K562 (cell line): Measurements from ENCODE around the gene ALOXE3. TPM values are rescaled to one million over a fixed set of nuclear protein-coding genes. Genes with fewer than 3 reads are reported as not detected.

Experiments used
- ATAC-seq: fragments of 200-7000 bp; cut with Tn5 transposase; 3 replicates; pipeline ENCODE4 v1.9.1; 2020; ENCODE audit warnings: moderate library complexity
- BruUV-seq: library from RNA; stranded (reverse); fragments of 400-500 nt; replicated peaks from 2 replicates; lab custom pipeline; 2021; lab: Mats Ljungman, UMichigan
- CTCF ChIA-PET: fragments of 300-600 bp; formaldehyde crosslinking; extraction: SDS; loops from one replicate; lab custom pipeline; 2021; ENCODE audit warnings: low intra/inter-chr PET ratio; lab: Yijun Ruan, JAX
- POLR2A ChIA-PET: fragments of 300-600, 350-650 bp; sonication (Branson Sonifier 250); formaldehyde crosslinking; extraction: SDS; loops from one replicate; lab custom pipeline; 2021; ENCODE audit warnings: antibody characterized with exemption, inconsistent platforms; lab: Yijun Ruan, JAX
- DNase-seq, 4 experiments: peaks; one replicate each; pipeline versions ENCODE4 v3.0.0 to v3.0.0-alpha.2; 2011 to 2018; ENCODE audit warnings: low spot score in 3 of 4, mixed read lengths in 3 of 4; ENCODE audit errors: extremely low read depth in 1 of 4
- FAIRE-seq: peaks from 2 replicates; lab custom pipeline; 2011; peaks lifted over from hg19 to GRCh38; lab: Jason Lieb, UNC
- H2AFZ ChIP-seq: 2 replicates; pipeline ENCODE4 v1.6.0; 2011; ENCODE audit warnings: low read depth, low read length, control low read depth, inconsistent platforms
- H3K27ac ChIP-seq: fragments of 200-600 bp; 3 replicates; pipeline ENCODE4 v1.8.0; 2011; ENCODE audit warnings: low read depth, mild to moderate bottlenecking, control low read depth, inconsistent platforms, low read length, moderate library complexity, mixed read lengths; ENCODE audit errors: extremely low read depth
- H3K27me3 ChIP-seq, 2 experiments: fragments of 300-600 bp in 1 of 2; 2 replicates in 1 of 2; 3 replicates in 1 of 2; pipeline versions ENCODE4 v1.6.0 to v1.8.0; 2011; ENCODE audit warnings: inconsistent platforms in 2 of 2, low read length in 2 of 2, mild to moderate bottlenecking in 1 of 2, mixed read lengths in 1 of 2, moderate library complexity in 1 of 2; ENCODE audit not compliant: control insufficient read depth in 2 of 2, insufficient read depth in 2 of 2
- H3K36me3 ChIP-seq: fragments of 300-600 bp; 3 replicates; pipeline ENCODE4 v1.8.0; 2011; ENCODE audit warnings: mild to moderate bottlenecking, low read length, inconsistent platforms; ENCODE audit not compliant: control insufficient read depth, insufficient read depth
- H3K4me1 ChIP-seq, 2 experiments: fragments of 200-600 bp in 1 of 2; replicated peaks in 1 of 2; 2 replicates in 1 of 2; 3 replicates in 1 of 2; pipeline versions ENCODE4 v1.5.1 to v1.8.0; 2011; ENCODE audit warnings: inconsistent platforms in 2 of 2, low read length in 2 of 2, mild to moderate bottlenecking in 1 of 2, mixed read lengths in 1 of 2, moderate library complexity in 1 of 2; ENCODE audit not compliant: control insufficient read depth in 2 of 2, insufficient read depth in 2 of 2
- H3K4me2 ChIP-seq: 2 replicates; pipeline ENCODE4 v1.6.1; 2011; ENCODE audit warnings: low read length, control low read depth, inconsistent platforms, mixed read lengths; ENCODE audit not compliant: insufficient read depth
- H3K4me3 ChIP-seq: fragments of 200-600 bp; sonication (generic), shearing (Covaris generic); 2 replicates; pipeline ENCODE4 v1.5.1; 2016; ENCODE audit warnings: control low read depth, inconsistent platforms
- H3K79me2 ChIP-seq: fragments of 200-600 bp; 3 replicates; pipeline ENCODE4 v1.8.0; 2011; ENCODE audit warnings: low read length, inconsistent platforms; ENCODE audit not compliant: control insufficient read depth, insufficient read depth
- H3K9ac ChIP-seq, 2 experiments: 2 replicates each; pipeline versions ENCODE4 v1.6.0 to v1.6.1; 2011; ENCODE audit warnings: low read depth in 2 of 2, low read length in 2 of 2, control low read depth in 1 of 2, inconsistent platforms in 1 of 2, mild to moderate bottlenecking in 1 of 2, mixed read lengths in 1 of 2; ENCODE audit not compliant: insufficient read depth in 1 of 2
- H3K9me1 ChIP-seq: one replicate; pipeline ENCODE4 v1.6.0; 2011; ENCODE audit warnings: inconsistent platforms, mild to moderate bottlenecking, low read length, moderate library complexity; ENCODE audit not compliant: control insufficient read depth, insufficient read depth
- H3K9me3 ChIP-seq: replicated peaks from 2 replicates; pipeline ENCODE4 v1.5.1; 2011; ENCODE audit warnings: low read depth, low read length, inconsistent platforms; ENCODE audit not compliant: control insufficient read depth, insufficient read depth
- H4K20me1 ChIP-seq: replicated peaks from 2 replicates; pipeline ENCODE4 v1.6.1; 2011; ENCODE audit warnings: low read length, inconsistent platforms, mixed read lengths; ENCODE audit not compliant: control insufficient read depth, insufficient read depth
- MGA ChIP-seq: fragments of 450-650 bp; IDR thresholded peaks from 2 replicates; pipeline ENCODE4 v1.6.1; 2016; ENCODE audit warnings: mild to moderate bottlenecking, moderate library complexity
- NEUROD1 ChIP-seq: fragments of 150-350 bp; IDR thresholded peaks from 2 replicates; pipeline ENCODE4 v1.6.1; 2014; ENCODE audit warnings: borderline replicate concordance, low read length, low read depth; ENCODE audit not compliant: partially characterized antibody
- RBM15 ChIP-seq: fragments of 200-400 bp; formaldehyde crosslinking; IDR thresholded peaks from 2 replicates; pipeline ENCODE4 v1.6.1; 2018; ENCODE audit warnings: mild to moderate bottlenecking, low read length, moderate library complexity; ENCODE audit not compliant: insufficient read depth
- WGBS: fragments of 100-300 bp; shearing (Covaris generic); methylation state at CpG from one replicate; pipeline ENCODE4 v1.1.6; 2016; ENCODE audit warnings: low coverage, mixed read lengths; ENCODE audit not compliant: insufficient coverage; ENCODE audit errors: missing lambda C conversion rate; 5-methylcytosine and 5-hydroxymethylcytosine counted together
- in situ Hi-C: fragments of 300-500 bp; cut with MboI; formaldehyde crosslinking; loops from 4 replicates; pipeline ENCODE4 v1.15.0; 2018; ENCODE audit warnings: inconsistent platforms, mixed read lengths
- intact Hi-C: fragments of 100-400 bp; cut with micrococcal nuclease; formaldehyde crosslinking; loops from 2 replicates; pipeline ENCODE4 v1.14.2; 2022
- polyA plus RNA-seq, 8 experiments: library from polyadenylated mRNA; depleted of rRNA in 4 of 8; stranded (reverse) in 5 of 8; unstranded in 3 of 8; fragments of >200 nt; fragmentation: Nextera tagmentation in 2 of 8; fragmentation: Illumina TruSeq in 1 of 8; extraction: Ambion mirVana in 2 of 8; extraction: Trizol in 1 of 8; gene quantifications; 2 replicates each; pipeline versions ENCODE4 v1.2.1 to v1.2.3, GENCODE V29; 2011 to 2014; ENCODE audit warnings: inconsistent platforms in 1 of 8, missing spikeins in 1 of 8
- total RNA-seq, 7 experiments: library from RNA; depleted of rRNA in 6 of 7; stranded (reverse); fragments of >200 nt in 6 of 7; fragmentation: Illumina TruSeq in 2 of 7; extraction: Trizol in 2 of 7; gene quantifications; 2 replicates each; pipeline versions ENCODE4 v1.2.1 to v1.2.3, GENCODE V29; 2011 to 2021; ENCODE audit warnings: low replicate concordance in 1 of 7
- TF ChIP-seq, protein P1 (sequence below): fragments of 450-650 bp; formaldehyde crosslinking; IDR thresholded peaks from 2 replicates; pipeline ENCODE4 v1.4.0; 2022; ENCODE audit warnings: mild to moderate bottlenecking, moderate library complexity

ALOXE3 gene
- total and polyA plus RNA-seq, 9 of the 15 experiments (the other 6 are each of a cell fraction or from before 2014, with no cell fraction given): 0.04 TPM; not detected in 8

DNA sequence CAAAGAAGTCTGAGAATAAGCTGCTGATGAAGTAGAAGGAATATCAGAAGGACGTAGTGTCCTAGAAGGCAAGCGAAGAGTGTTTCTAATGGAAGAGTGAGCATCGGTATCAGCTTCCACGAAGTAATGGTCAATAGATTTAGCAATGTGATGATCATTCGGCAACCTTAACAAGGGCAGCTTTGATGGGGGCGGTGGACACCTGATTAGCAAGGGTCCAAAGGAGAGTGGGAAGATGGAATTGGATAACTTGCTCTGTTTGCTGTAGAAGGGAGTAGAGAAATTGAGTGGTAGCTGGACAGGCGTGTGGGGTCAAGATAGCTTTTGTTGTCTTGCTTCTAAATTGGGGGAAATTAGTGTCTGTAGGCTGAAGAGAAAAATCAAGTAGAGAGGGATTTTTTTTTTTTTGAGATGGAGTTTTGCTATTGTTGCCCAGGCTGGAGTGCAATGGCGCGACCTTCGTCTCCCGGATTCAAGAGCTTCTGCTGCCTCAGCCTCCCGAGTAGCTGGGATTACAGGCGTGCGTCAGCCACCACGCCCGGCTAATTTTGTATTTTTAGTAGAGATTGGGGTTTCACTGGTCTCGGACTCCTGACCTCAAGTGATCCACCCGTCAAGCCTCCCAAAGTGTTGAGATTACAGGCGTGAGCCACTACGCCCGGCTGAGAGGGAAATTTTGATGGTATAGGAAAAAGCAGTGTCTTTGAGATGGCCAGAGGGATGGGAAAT, 19.5 kb upstream of the ALOXE3 start:
- in situ Hi-C loops (no loop called here), intact Hi-C loops (loop anchor here (1.0 to 5.0 kb wide), 6 partner anchors 17 to 164 kb away; no protein-coding TSS in a partner anchor)
- Histone ChIP-seq H3K9me1 (no peaks in the 10 kb centered on the region), H3K9me3 (no peaks in the 10 kb centered on the region), H3K4me2 (peak overlapping the region; percentile 92), H3K27me3 (no peaks in the 10 kb centered on the region), H3K36me3 (peaks cover 26% of the 10 kb centered on the region; the same call in 1 of the 3 replicates), H3K79me2 (no peaks in the 10 kb centered on the region), H4K20me1 (0 out of 2 replicates have a peak, but pooled peaks cover 2% of the 10 kb centered on the region), H3K4me3 (peak overlapping the region; percentile 59), H2AFZ (peak overlapping the region; percentile 90), H3K27ac (peak overlapping the region; percentile 95), H3K4me1 (peaks cover 6 to 31% of the 10 kb centered on the region in 2 experiments; a peak in 4 of 5 replicates), H3K9ac (peak overlapping the region; percentile 86 to 87; a peak in 3 of 4 replicates)
- CTCF ChIA-PET: interaction anchor here (0.6 to 1.4 kb wide), 3 partner anchors 17 to 99 kb away, joined by 3 to 4 read pairs (median 3); no protein-coding TSS in a partner anchor
- POLR2A ChIA-PET: interaction anchor here (0.7 to 2.8 kb wide), 7 partner anchors 11 to 91 kb away, joined by 3 to 14 read pairs (median 4); no protein-coding TSS in a partner anchor
- WGBS: 15% methylated on average over 21 of the region's 21 CpGs
- no peak for ATAC-seq
- BruUV-seq: no TSS peak
- peak; percentile 6 for FAIRE-seq
- DNase-seq: peak in 1 of 4 experiments; percentile 34
- TF ChIP-seq RBM15 (no peak), MGA (no peak; the same call in 1 of the 2 replicates), NEUROD1 (no peak)
- TF ChIP-seq, protein P1, sequence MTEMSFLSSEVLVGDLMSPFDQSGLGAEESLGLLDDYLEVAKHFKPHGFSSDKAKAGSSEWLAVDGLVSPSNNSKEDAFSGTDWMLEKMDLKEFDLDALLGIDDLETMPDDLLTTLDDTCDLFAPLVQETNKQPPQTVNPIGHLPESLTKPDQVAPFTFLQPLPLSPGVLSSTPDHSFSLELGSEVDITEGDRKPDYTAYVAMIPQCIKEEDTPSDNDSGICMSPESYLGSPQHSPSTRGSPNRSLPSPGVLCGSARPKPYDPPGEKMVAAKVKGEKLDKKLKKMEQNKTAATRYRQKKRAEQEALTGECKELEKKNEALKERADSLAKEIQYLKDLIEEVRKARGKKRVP (CRISPR knock-in tag): no peak
